Umbilical cord (tissue), 2 donors: ENCODE data around the gene TRIM37. TPM values are rescaled to one million over a fixed set of nuclear protein-coding genes. Genes with fewer than 3 reads are reported as not detected.
"Not testable (repeated sequence)": the region's sequence is repeated elsewhere in the genome, so short reads cannot be mapped to it uniquely, and the experiment has no call there.

Source experiments
- DNase-seq: peaks from one replicate; pipeline ENCODE4 v3.0.0-alpha.2; 2015; ENCODE audit warnings: low spot score
- total RNA-seq: library from RNA; depleted of rRNA; stranded (reverse); fragments of >200 nt; gene quantifications from one replicate; pipeline ENCODE4 v1.2.3, GENCODE V29; 2014; ENCODE audit warnings: low replicate concordance; ENCODE audit not compliant: insufficient read depth

Gene TRIM37
- total RNA-seq, 1 donor from 2014 or later: 36.8 TPM

- DNase-seq: no peak
Measured at GRCh38 chr17:58995247-58995940, 111.3 kb downstream of the TRIM37 start.

- no peak for DNase-seq
Measured at GRCh38 chr17:58993311-58993710, 113.4 kb downstream of the TRIM37 start.

- DNase-seq: peak; percentile 1
Measured at GRCh38 chr17:58991718-58992331, 114.9 kb downstream of the TRIM37 start.

DNA sequence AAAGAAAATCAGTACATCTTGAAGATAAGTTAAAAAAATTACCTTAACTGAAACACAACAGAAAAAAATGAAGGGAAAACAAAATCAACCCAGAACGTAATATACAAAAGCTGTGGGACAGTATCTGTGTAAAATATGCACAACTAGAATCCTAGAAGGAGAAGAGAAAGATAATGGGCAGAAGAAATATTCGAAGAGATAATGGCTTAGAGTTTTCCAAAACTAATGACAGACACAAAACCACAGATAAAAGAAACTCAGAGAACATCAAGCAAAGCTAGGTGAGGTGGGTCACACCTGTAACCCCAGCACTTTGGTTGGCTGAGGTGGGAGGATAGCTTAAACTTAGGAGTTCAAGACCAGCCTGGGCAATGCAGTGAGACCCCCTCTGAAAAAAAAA is 117.1 kb downstream of the TRIM37 start:
- no peak for DNase-seq

- DNase-seq: no peak
Measured at GRCh38 chr17:58985971-58986370, 120.7 kb downstream of the TRIM37 start.

GRCh38 chr17:58985367-58985766 is 121.3 kb downstream of the TRIM37 start:
- DNase-seq: no peak

DNA sequence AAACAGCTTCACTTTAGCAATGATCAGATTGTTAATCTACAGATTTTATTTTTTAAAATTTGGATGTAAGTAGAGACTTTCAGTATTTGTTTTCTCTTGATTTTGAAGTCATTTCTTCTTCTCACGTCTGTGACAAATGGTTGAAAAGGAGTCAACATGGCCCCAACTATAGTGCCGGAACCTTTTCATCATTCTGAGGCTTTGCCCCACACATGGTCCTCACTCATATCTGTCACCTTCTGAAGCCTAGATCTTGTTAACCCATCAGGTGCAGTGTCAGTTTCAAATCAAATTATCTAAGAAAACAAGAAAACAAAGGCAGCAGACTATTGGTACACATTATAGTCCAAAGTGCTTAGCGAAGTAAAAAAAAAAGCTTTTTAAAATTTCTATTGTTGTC is 124.1 kb downstream of the TRIM37 start:
- DNase-seq: no peak

DNA sequence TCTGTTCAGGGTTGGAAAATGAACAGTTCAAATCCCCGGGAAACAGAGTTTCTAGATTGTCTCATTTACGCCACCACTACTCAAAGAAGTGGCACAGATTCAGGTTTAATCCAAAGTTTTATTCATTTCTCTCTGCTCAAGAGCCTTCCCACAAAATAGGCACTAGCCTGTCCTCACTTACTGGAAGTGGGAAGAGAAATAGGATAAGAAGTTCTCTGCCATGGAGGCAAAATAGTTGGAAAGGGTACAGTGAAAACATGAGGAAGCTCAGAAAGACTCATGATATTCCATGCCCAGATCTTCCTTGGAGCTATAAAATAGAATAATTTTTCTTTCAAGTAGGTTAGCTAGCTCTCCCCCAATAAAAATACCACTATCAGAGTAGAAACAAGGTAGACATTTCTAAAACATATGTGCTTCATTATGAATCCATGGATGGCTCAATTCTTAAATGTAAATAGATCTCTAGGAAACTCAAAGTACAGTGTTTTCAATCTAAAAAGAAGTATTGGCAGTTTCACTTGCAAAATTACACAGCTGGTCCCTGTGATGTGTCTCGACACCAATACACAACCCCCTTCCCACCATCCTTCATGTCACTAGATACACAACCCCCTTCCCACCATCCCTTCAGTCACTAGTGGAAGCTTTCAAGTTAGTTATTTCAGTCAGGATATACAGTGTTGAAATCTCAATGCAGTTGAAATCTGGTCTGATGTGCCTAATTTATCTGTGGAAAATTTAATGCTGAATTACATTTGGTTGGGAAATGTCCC is 125.8 kb downstream of the TRIM37 start:
- DNase-seq: no peak

- no peak for DNase-seq
Measured at GRCh38 chr17:58976541-58976940, 130.1 kb downstream of the TRIM37 start.

GRCh38 chr17:58974354-58974753 is 132.3 kb downstream of the TRIM37 start:
- no peak for DNase-seq

DNA sequence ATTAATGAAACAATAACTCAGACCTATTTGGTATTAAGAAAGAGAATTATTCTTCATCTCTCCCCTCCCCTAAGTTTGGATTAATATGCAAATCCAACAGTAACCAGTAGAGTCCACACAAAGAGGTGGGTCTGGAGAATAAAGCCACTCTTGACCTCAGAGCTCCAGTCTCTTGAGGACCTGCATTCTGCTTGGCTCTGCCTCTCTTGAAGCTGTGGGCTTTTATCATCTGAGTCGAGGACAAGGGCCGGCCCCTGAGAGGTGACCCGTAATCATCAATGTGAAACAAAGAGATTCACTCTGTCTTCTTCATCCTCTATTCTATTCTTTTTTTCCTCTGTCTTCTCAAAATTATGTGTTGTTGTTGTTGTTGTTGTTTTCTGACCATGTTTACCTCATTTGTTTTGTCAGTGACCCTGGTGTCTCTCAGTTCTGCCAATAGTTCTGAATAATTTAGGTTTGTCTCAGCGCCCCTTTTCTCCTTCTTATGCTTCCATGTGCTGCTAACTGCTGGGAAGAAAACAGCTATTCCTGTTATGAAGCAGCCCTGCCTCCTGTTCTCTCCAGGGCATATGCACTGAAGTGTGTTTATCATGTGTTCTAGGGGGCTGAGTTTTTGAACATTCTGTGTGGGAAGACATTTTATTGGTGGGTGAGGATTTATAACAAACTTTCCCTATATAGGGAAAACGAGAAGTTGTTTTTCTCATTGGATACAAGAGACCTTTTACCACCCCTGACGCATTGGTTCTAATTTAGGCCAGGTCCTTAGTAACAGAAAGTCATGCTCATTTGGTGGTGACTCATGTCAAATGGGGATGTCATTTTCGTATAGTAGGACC is 135.8 kb downstream of the TRIM37 start:
- no peak for DNase-seq

DNA sequence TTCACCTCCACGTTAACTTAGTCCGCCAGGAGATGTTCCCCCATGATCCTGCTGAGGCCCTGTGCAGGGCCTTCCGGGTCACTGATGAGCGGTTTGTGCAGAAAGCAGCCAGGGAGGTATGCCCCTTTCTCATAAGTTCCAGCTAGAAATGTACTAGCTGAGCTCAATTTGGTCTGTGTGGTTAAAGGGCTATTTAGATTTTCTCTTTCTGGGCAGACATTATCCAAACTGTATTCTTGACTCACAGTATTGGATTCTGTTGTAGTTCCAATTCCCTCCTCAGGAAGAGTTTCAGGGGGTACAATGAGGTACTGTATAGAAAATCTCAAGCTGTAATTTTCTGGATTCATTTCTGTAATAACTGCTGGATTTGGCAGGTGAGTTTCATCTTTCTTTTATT is 137.1 kb downstream of the TRIM37 start:
- DNase-seq: no peak

DNA sequence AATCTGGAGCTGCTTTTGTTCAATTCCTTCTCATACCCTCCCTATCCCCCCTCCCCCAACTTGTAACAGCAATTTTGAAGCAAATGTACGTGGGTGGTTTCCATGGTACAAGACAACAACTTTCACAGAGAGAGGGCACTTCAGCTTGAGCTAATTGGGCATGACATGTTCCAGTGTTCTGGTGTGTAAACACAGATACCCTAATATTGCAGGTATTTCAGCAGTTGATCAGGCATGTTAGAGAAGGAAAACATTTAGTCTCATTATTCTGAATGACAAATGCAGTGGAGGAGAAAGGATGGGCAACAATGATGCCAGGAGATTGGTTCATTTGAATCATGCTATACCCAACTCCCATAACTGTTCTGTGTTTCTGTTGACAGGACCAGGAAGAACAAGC is 137.5 kb downstream of the TRIM37 start:
- DNase-seq: no peak

- no peak for DNase-seq
Measured at GRCh38 chr17:58968426-58969061, 138.1 kb downstream of the TRIM37 start.

DNA sequence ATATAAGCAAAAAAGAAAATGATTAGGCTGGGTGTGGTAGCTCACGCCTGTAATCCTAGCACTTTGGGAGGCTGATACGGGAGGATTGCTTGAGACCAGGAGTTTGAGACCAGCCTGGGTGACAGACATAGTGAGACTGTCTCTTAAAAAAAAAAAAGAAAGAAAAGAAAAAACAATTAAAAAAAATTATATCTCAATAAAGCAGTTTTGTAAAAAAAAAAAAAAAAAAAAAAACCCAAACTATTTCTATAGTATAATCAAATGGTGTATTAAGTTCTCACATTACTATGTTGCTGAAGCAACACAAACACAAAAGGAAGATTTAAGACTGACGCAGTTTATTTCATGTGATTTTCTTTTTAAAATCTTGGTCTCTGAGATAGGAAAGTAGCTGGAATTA is 140.5 kb downstream of the TRIM37 start:
- no peak for DNase-seq

GRCh38 chr17:58965221-58965620 is 141.5 kb downstream of the TRIM37 start:
- DNase-seq: no peak

DNA sequence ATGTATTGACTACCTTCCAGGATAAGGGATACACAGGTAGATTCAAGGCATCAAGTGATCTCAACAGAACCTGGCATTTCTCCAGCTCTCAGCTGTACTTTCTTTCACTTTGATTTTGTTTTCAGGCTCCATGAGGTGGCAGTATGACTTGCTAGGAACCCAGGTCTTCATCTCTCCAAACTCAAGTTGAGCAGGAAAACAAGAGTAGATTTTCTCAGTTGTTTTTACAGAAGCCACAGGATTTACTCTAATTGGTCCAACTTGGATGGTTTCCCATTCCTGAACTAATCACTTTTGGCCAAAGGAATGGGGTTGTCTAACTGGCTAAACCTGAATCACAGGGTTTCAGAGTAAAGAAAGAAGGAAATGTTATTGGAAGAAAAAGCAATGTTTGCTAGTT is 146.6 kb downstream of the TRIM37 start:
- DNase-seq: peak; percentile 10

- DNase-seq: not testable (repeated sequence)
Measured at GRCh38 chr17:58957725-58958073, 149.0 kb downstream of the TRIM37 start.

DNA sequence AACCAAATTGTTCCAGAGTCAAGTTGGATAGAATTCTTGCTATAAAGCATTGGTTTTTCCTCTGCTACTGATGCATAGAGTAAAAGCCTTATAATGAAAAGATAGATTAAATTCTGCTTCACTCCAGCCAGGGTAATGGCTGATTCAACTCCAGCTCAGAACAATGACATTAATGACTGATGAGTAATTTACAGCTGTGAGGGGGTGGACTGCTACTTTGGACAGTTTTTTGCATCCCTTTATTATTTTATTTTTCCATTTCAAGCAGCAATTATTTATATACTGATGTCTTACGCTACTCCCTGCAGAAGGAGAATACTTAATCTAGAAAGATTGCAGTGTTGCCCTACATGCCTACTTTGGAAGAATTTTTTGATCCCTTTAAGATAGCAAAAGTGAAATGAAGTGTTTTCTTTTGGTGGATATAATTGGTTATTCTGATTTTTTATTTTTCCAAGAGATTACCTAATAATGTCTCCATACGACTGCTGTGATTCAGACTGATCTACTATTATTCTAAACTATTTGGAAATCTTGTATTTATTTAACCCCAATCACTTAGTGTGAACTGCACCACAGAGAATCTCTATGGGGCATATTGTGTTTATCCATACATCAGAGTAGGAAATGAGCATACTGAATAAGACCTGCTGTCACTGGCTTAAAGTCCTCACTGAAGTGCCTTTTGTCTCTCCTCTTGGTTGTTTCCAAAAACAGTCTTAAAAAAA is 149.5 kb downstream of the TRIM37 start:
- DNase-seq: no peak

DNA sequence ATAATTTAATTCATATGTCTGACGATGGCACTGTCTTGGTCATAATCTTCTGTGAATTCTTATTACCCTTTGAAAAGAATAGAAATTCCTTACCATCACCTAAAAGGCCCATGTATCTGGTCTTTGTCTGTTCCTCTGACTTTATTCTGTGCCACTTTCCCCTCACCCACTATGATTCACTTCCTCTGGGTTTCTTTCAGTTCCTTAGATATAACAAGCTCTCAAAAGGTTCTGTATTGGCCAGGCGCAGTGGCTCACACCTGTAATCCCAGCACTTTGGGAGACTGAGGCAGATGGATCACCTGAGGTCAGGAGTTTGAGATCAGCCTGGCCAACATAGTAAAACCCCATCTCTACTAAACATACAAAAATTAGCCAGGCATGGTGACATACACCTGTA is 152.3 kb downstream of the TRIM37 start:
- DNase-seq: not testable (repeated sequence)

DNA sequence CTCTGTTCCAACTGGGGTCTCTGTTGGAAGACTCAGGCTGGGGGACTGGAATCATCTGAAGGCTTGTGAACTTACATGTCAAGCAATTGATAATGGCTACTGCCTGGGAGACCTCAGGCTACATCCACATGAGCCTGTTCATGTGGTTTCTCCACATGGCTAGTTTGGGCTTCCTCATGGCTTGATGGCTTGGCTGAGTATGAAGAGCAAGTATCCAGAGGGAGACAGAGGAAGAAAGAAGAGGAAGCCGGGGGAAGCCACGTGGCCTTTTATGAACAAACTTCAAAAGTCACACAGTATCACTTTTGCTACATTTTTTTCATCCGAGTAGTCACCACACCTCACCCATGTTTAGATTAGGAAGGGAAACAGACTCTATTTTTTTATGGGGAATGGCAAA is 158.9 kb downstream of the TRIM37 start:
- DNase-seq: no peak
